Mesenchymal stem cell (in vitro differentiated cells and primary cell): ENCODE results near the gene RPTOR.
A peak's percentile ranks its signal among the peaks of the same experiment; 100 is the strongest.

Experiments used
- DNase-seq: peaks from one replicate; pipeline ENCODE4 v3.0.0-alpha.2; 2013
- H2AFZ ChIP-seq: one replicate; pipeline ENCODE4 v1.6.1; 2013; ENCODE audit warnings: low read depth, mild to moderate bottlenecking, control low read depth, inconsistent platforms, low read length, moderate library complexity
- H2AK5ac ChIP-seq: 2 replicates; pipeline ENCODE4 v1.6.1; 2013; ENCODE audit warnings: low read length, moderate library complexity, mild to moderate bottlenecking, inconsistent platforms; ENCODE audit not compliant: severe bottlenecking
- H2BK120ac ChIP-seq: one replicate; pipeline ENCODE4 v1.6.1; 2013; ENCODE audit warnings: low read depth, mild to moderate bottlenecking, inconsistent platforms, low read length, moderate library complexity
- H2BK12ac ChIP-seq, 2 experiments: one replicate each; pipeline ENCODE4 v1.6.1; 2013; ENCODE audit warnings: inconsistent platforms in 2 of 2, low read length in 2 of 2, mild to moderate bottlenecking in 2 of 2, moderate library complexity in 2 of 2, control low read depth in 1 of 2
- H2BK15ac ChIP-seq: one replicate; pipeline ENCODE4 v1.6.1; 2013; ENCODE audit warnings: mild to moderate bottlenecking, low read depth, inconsistent platforms; ENCODE audit not compliant: poor library complexity, severe bottlenecking
- H2BK5ac ChIP-seq: 2 replicates; pipeline ENCODE4 v1.6.1; 2013; ENCODE audit warnings: low read depth, mild to moderate bottlenecking, low read length, control low read depth, inconsistent platforms; ENCODE audit not compliant: poor library complexity, severe bottlenecking
- H3K14ac ChIP-seq, 2 experiments: one replicate each; pipeline ENCODE4 v1.6.1; 2013; ENCODE audit warnings: inconsistent platforms in 2 of 2, low read length in 2 of 2, control low read depth in 1 of 2, mild to moderate bottlenecking in 1 of 2, moderate library complexity in 1 of 2
- H3K18ac ChIP-seq, 2 experiments: one replicate each; pipeline ENCODE4 v1.6.1; 2013; ENCODE audit warnings: inconsistent platforms in 2 of 2, low read length in 2 of 2, control low read depth in 1 of 2, low read depth in 1 of 2, mild to moderate bottlenecking in 1 of 2
- H3K23ac ChIP-seq, 2 experiments: one replicate each; pipeline ENCODE4 v1.6.1; 2013; ENCODE audit warnings: inconsistent platforms in 2 of 2, low read length in 2 of 2, mild to moderate bottlenecking in 2 of 2, moderate library complexity in 2 of 2, control low read depth in 1 of 2
- H3K27ac ChIP-seq: 2 replicates; pipeline ENCODE4 v1.5.1; 2013; ENCODE audit warnings: mild to moderate bottlenecking, moderate library complexity, low read length, control low read depth, inconsistent platforms; ENCODE audit not compliant: poor library complexity, severe bottlenecking
- H3K27me3 ChIP-seq, 2 experiments: 2 replicates each; pipeline versions ENCODE4 v1.6.1 to v1.7.0; 2013; ENCODE audit warnings: low read length in 2 of 2, mild to moderate bottlenecking in 2 of 2, moderate library complexity in 2 of 2, control low read depth in 1 of 2, inconsistent platforms in 1 of 2; ENCODE audit not compliant: control insufficient read depth in 1 of 2, insufficient read depth in 1 of 2
- H3K36me3 ChIP-seq, 2 experiments: 2 replicates each; pipeline versions ENCODE4 v1.6.1 to v1.7.0; 2013; ENCODE audit warnings: low read length in 2 of 2, control low read depth in 1 of 2, inconsistent platforms in 1 of 2, low read depth in 1 of 2, mild to moderate bottlenecking in 1 of 2; ENCODE audit not compliant: insufficient read depth in 2 of 2, control insufficient read depth in 1 of 2
- H3K4ac ChIP-seq, 2 experiments: one replicate each; pipeline ENCODE4 v1.6.1; 2013; ENCODE audit warnings: inconsistent platforms in 2 of 2, low read length in 2 of 2, mild to moderate bottlenecking in 2 of 2, moderate library complexity in 2 of 2, control low read depth in 1 of 2, low read depth in 1 of 2
- H3K4me1 ChIP-seq: 2 replicates; pipeline ENCODE4 v1.6.1; 2013; ENCODE audit warnings: low read depth, low read length, control low read depth; ENCODE audit not compliant: control insufficient read depth, insufficient read depth
- H3K4me2 ChIP-seq: 2 replicates; pipeline ENCODE4 v1.6.1; 2013; ENCODE audit warnings: low read length, mild to moderate bottlenecking, inconsistent platforms; ENCODE audit not compliant: poor library complexity, severe bottlenecking
- H3K4me3 ChIP-seq, 2 experiments: 2 replicates each; pipeline versions ENCODE4 v1.5.1 to v1.7.0; 2013; ENCODE audit warnings: low read length in 2 of 2, mild to moderate bottlenecking in 2 of 2, control low read depth in 1 of 2, low read depth in 1 of 2; ENCODE audit not compliant: insufficient read depth in 1 of 2
- H3K79me1 ChIP-seq: replicated peaks from 2 replicates; pipeline ENCODE4 v1.6.1; 2013; ENCODE audit warnings: mild to moderate bottlenecking, control low read depth, low read length, inconsistent platforms; ENCODE audit not compliant: poor library complexity, severe bottlenecking
- H3K9ac ChIP-seq: 2 replicates; pipeline ENCODE4 v1.7.0; 2013; ENCODE audit warnings: mild to moderate bottlenecking, low read length, moderate library complexity
- H3K9me3 ChIP-seq: 2 replicates; pipeline ENCODE4 v1.7.0; 2013; ENCODE audit warnings: mild to moderate bottlenecking, low read length; ENCODE audit not compliant: control insufficient read depth
- H4K8ac ChIP-seq: one replicate; pipeline ENCODE4 v1.6.1; 2013; ENCODE audit warnings: inconsistent platforms, mild to moderate bottlenecking, low read length, moderate library complexity
- H4K91ac ChIP-seq: one replicate; pipeline ENCODE4 v1.6.1; 2013; ENCODE audit warnings: mild to moderate bottlenecking, low read length, inconsistent platforms
- WGBS: methylation state at CpG from one replicate; pipeline ENCODE4 v1.1.7; 2013; ENCODE audit warnings: mixed read lengths; 5-methylcytosine and 5-hydroxymethylcytosine counted together

Gene RPTOR

GRCh38 chr17:80692931-80693467 is 148.4 kb downstream of the RPTOR start:
- Histone ChIP-seq H2AFZ (no peak overlapping the region), H2BK120ac (no peak overlapping the region), H3K4me2 (no peak overlapping the region), H2BK5ac (no peak overlapping the region), H3K4ac (no peak overlapping the region), H3K9me3 (no peaks in the 10 kb centered on the region), H3K27ac (no peak overlapping the region), H3K4me3 (no peak overlapping the region), H2AK5ac (peak overlapping the region; percentile 5), H3K9ac (no peak overlapping the region), H3K14ac (no peak overlapping the region), H3K79me1 (peaks cover 55% of the 10 kb centered on the region), H4K91ac (no peak overlapping the region), H2BK15ac (no peak overlapping the region), H3K18ac (peak overlapping the region in 1 of 2 experiments; percentile 14), H3K4me1 (peaks cover 22% of the 10 kb centered on the region), H3K36me3 (peaks cover 0 to 14% of the 10 kb centered on the region in 2 experiments), H3K27me3 (no peaks in the 10 kb centered on the region), H4K8ac (no peak overlapping the region), H3K23ac (no peak overlapping the region), H2BK12ac (peak overlapping the region in 1 of 2 experiments; percentile 24)
- WGBS: 94% methylated on average over 13 of the region's 13 CpGs
- DNase-seq: no peak

- H2BK15ac ChIP-seq: peak overlapping the region; percentile 70
- 97% methylated on average over 12 of the region's 12 CpGs for WGBS
- DNase-seq: no peak
- no peak overlapping the region for H2AFZ ChIP-seq
- no peak overlapping the region for H3K4me3 ChIP-seq
- H2AK5ac ChIP-seq: no peak overlapping the region
- peaks cover 52% of the 10 kb centered on the region for H3K79me1 ChIP-seq
- no peaks in the 10 kb centered on the region for H3K9me3 ChIP-seq
- H4K8ac ChIP-seq: no peak overlapping the region
- H3K36me3 ChIP-seq: peaks cover 0 to 11% of the 10 kb centered on the region in 2 experiments
- no peak overlapping the region for H3K4ac ChIP-seq
- no peak overlapping the region for H3K23ac ChIP-seq
- H3K4me2 ChIP-seq: no peak overlapping the region
- no peak overlapping the region for H2BK120ac ChIP-seq
- H4K91ac ChIP-seq: peak overlapping the region; percentile 52
- peaks cover 26% of the 10 kb centered on the region for H3K4me1 ChIP-seq
- H3K27me3 ChIP-seq: no peaks in the 10 kb centered on the region
- no peak overlapping the region for H3K18ac ChIP-seq
- H3K27ac ChIP-seq: no peak overlapping the region
- peak overlapping the region in 1 of 2 experiments; percentile 16 for H2BK12ac ChIP-seq
- H3K9ac ChIP-seq: no peak overlapping the region
- H2BK5ac ChIP-seq: no peak overlapping the region
- H3K14ac ChIP-seq: no peak overlapping the region
Measured at GRCh38 chr17:80693511-80693910, 148.9 kb downstream of the RPTOR start.

GRCh38 chr17:80694085-80694991 is 149.7 kb downstream of the RPTOR start:
- Histone ChIP-seq H4K8ac (peak overlapping the region; percentile 79), H4K91ac (peak overlapping the region; percentile 67), H3K4me1 (peaks cover 26% of the 10 kb centered on the region), H3K79me1 (peaks cover 51% of the 10 kb centered on the region), H3K4me2 (no peak overlapping the region), H2BK5ac (no peak overlapping the region), H3K4me3 (no peak overlapping the region), H3K9ac (no peak overlapping the region), H3K27me3 (no peaks in the 10 kb centered on the region), H3K27ac (no peak overlapping the region), H3K18ac (peak overlapping the region; percentile 2 to 88), H3K4ac (peak overlapping the region; percentile 39 to 75), H3K14ac (peak overlapping the region in 1 of 2 experiments; percentile 58), H2BK12ac (peak overlapping the region; percentile 6 to 34), H3K23ac (peak overlapping the region in 1 of 2 experiments; percentile 46), H3K9me3 (no peaks in the 10 kb centered on the region), H2BK120ac (no peak overlapping the region), H2BK15ac (no peak overlapping the region), H2AK5ac (peak overlapping the region; percentile 29), H3K36me3 (peaks cover 0 to 8% of the 10 kb centered on the region in 2 experiments), H2AFZ (no peak overlapping the region)
- DNase-seq: no peak
- WGBS: 89% methylated on average over 27 of the region's 28 CpGs
